GM18511 (cell line): Measurements from ENCODE around the gene TMEFF2.
"Not testable (repeated sequence)": the region's sequence is repeated elsewhere in the genome, so short reads cannot be mapped to it uniquely, and the experiment has no call there.

Experiments used
- ATAC-seq: cut with Tn5 transposase; IDR thresholded peaks from one replicate; pipeline ENCODE4 v1.9.1; 2021; ENCODE audit warnings: mild to moderate bottlenecking, moderate library complexity; ENCODE audit not compliant: unreplicated experiment

The TMEFF2 gene

DNA sequence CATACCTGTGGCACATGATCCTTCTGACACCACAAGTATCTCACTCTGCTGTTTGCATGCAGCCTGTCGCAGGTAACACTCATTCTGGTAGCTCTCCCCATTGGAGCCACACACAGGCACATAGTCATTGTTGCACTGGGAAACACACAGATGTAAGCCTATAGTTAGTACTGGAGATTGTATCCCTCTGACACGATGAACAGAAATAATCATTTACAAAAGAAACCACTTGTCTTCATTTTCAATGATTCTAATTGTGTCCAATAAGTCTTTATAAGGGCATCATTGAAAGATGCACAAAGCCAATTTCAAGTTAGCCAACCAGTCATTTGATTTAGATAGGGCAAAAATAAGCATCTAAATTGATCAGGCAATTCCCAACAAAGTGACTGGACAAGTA lies 10.4 kb downstream of the TMEFF2 start:
- ATAC-seq, result no peak

DNA sequence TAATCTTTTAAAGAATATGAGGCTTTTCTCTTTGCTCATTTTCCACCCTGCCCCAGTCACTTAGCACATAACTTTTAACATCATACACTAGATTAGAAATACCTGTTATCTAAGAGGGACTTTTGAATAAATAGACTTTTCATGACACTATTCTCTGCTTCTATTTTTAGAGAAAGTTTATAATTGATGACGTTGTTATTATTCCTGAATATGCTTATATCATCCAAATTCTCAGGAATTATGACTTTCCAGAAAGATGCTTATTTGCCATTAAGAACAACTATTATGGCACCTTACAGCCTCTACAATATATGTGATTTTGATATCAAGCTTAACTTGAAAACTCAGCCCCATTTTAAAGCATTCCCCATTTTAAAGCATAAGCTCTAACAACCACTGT lies 11.4 kb downstream of the TMEFF2 start:
- ATAC-seq, result no peak

DNA sequence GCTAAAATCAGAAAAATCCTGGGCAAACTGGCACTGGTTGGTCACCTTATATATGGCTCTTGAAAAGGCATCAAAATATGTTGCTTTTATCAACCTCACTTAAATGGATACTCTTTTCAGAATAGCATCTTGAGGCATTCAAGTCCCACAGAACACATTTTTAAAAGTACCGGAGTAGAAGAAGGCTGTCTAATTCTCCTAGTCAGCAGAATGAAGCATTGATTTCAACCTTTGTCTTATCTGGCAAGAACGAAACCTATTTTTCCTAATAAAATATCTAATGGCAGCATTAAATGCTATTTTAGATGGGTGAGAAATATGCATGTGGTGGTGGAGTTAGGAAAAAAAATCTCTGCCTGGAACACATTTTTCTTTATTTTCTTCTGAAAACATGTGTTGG lies 27.8 kb downstream of the TMEFF2 start:
- no peak for ATAC-seq

DNA sequence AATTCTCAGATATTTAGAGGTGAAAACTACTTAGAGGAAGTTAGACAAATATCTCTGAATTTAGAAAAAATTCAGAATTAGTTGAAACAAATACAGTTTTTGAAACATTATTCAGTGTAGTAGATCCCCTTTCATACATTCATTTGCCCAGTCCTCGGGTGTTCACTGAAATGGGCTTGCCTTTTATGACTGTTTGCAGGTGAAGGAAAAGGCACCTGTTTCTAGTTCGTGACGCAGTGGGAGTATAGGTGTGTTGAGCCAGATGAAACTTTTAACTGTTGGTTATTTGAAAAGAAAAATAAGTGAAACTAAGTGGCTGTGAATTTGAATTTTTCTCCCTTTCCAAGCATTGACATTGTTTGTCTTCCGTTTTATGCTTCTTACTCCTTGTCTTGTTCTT lies 28.9 kb downstream of the TMEFF2 start:
- no peak for ATAC-seq

DNA sequence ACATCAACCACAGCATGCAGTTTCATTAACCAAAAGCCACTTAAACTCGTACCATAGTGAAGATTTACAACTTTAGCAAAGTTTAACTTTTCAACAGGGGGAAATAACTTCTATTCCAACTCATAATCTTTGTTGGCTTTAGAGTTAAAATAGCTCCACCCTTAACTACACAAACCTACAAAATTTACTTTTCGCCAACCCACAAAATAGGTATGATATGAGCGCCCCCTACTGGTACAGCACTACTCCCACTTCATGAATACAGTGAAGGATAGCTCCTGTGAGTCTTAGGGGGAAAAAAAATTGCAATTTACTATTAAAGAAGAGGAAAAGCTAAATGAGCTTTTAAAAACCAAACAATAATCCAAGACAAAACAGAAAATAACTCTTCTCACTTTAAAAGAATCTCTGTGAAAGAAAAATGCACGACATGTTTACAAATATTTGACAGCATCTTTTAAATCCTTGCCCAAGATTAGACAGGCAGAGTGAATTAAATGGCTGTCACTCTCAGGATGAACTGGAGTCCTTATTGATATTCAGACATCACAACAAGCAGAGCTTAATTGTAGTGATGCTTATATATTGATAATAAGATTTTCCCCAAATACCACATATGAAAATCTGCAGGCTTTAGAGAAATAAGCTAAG lies 32.2 kb downstream of the TMEFF2 start:
- ATAC-seq, result peak; percentile 81

DNA sequence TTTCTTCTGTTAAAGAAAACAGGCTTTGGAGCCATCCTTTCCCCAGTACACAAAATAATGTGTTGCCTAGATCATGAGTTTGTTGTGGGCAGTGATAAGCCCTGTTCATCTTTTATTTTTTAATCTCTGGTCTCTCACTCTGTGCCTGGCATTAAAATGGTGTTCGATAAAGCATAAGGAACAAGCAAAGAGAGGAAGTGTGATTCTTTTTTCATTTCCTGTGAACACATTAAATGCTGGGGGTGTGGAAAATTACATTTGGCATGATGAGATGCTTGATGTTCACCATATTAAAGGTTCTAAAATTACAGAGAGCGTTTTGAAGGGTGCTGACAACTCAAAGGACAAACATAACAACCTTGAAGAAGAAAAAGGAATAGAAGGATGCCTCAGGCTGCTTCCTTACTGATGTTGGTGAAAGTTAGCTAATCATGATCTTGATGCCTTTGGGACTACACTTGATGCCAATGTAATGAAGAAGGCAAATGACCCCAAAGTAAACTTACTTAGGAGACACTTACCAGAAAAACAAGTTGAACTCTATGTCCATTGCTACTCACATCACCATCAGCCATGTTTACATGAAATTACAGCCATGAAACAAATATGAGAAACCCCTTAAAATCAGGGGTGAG lies 33.0 kb downstream of the TMEFF2 start:
- no peak for ATAC-seq

DNA sequence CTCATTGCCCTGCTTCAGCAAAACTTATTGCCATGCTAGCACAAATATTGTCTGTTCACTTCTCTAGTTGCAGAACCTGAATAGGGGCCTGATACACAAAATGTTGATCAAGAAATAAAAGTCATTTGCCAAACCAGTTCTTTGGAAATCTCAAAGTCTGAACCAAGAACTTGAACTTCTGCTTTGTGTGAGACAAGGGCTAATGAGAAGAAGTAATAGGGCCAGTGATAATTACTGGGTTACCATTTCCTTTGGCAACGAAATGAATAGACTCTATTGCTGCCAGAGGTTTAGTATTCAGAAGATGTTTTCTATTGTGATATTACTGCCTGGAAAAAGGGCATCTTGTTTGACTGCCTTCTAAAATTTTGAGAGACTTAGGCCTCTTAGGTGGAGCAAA lies 35.0 kb downstream of the TMEFF2 start:
- no peak for ATAC-seq

DNA sequence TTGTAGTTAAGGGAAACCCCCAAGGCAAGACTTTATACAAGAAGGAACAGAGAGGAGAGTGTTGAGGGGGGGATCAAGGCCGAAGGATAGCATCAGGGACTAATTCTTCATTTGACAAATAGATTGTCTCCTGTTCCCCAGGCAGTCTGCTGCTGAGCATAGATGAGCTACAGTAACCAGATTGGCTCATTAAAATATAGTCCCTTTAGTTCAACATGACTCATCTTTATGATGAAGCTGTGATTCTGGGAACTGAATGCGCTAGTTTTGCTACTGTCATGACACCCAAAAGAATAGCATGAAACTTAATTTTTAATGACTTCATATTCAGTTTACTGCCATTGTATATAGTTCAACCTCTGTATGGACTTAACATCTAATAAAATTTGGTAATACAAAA lies 35.5 kb downstream of the TMEFF2 start:
- no peak for ATAC-seq

DNA sequence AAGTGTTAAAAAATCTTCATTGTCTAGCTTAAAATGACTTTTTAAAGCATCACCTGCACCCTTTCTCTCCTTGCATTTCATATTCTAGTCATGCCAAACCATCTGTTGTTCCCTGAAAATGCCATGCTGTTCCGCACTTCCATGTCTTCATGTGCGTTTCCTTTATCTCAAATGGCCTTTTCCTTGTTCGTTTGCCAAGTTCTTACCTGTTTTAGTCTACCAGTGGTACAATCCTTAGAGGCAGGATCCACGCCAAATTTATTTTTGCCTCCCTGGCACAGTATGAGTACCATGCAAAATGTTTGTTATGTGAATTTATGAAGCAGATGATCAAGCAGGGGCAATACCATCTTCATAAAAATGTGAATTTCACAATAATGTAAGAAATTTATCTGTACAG lies 37.0 kb downstream of the TMEFF2 start:
- ATAC-seq, result no peak

DNA sequence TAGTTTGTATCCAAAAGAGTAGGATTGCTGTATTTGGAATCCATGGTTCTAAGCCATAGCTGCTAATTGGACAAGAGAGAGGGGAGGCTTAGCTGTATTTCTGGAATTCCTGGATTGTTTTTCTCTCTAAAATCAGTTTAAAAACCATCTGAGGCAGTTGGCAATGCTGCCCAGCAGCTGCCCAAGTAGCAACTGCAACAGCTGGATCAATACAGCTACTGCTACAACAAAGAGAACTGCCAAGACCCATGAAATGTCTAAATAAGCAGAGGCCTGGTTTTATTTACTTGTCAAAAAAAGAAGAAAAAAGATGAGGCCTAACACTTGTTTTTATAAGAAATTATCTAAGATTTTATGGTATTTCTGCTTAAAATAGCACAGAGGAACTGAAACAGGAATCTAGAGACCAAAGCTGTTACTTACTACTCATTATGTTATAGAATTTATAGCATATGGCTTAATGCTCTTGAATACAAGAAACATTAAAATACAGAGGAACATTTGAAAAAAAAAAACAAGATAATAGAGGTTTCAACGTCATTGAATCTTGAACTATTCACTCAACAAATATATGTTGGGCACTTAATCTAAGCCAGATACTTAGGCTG lies 39.1 kb downstream of the TMEFF2 start:
- ATAC-seq, result no peak

DNA sequence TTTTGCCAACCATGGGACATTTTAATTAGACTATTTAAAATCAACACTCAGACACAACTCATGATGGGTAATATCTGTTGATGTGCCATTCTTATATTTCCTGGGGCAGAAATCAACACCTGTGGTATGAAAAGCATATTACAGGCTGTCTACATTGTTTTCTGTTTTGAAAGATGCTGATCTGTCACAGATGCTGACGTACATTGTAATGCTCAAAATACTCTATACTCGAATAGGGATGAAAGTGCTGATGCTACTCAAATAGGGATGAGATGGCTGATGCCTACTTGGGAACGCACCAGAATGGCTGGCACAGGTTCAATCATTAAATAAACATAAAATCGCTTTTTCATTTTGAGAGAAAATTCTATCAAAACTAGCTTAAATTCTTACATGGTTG lies 41.2 kb downstream of the TMEFF2 start:
- no peak for ATAC-seq

DNA sequence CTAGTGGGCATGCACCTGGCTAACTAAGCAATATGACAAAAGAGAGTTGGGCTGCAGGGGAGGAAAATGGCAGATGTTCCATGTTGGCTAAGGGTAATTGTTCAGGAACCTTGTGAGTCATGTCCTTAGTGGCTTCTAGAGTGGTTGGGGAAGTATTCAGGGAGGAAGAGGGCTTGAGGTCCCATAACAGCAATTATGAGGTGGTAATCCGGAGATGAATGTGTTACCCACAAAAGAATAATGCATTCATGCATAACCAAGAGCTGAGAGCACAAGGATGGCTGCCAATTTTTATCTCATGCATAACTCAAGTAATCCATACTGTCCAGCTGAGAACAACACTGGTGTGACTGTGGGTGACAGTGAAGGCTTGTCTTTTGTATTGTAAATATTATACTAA lies 42.9 kb downstream of the TMEFF2 start:
- ATAC-seq, result peak; percentile 53

DNA sequence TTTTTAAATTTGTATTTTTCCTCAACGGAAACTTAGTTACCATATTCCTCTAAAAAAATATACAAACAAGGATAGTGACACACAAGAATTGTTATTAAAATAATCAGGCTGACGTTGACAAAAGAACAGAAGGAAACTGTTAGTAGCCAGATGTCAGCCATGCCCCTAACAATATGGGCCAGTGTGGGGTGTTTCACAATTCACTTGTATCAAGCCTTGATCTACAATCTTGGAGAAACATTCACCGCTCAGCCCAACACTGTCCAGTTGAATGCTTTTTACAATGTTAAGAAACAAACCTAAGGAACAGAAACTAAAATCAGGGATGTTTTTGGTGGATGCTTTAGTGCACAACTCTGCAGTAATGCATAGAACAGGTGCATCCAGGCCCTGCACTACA lies 44.6 kb downstream of the TMEFF2 start:
- no peak for ATAC-seq

DNA sequence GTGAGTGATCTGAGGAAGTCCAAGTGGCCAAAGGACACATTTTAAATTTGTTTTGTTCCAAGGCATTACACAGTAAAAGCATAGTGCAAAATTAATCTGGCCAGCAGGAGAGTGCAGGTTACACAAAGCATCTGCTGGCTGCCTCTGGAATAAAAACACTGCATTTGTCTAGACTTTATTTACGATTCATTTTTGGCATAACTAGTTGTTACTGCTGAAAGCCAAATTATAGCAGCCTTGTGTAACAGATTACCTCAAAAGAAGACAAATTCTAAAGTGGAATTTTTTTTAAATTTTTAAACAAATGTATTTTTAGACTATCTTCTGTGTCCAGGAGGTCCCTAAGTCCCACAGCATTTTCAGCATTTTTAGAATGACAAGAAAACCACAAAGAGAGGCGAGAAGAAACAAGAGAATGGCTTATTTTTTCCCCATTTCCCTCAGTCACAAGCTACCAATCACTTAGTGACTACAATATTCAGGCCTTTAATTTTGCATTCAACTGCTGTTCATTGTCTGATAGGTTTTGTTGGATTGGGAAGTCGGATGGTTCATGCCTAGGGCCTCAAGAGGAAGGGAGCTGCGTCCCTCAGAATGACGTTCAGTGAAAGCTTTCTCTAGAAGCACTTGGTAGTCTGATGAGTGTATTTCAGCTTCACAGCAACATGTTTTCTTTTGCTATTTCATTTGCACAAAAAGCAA lies 46.0 kb downstream of the TMEFF2 start:
- ATAC-seq, result no peak

DNA sequence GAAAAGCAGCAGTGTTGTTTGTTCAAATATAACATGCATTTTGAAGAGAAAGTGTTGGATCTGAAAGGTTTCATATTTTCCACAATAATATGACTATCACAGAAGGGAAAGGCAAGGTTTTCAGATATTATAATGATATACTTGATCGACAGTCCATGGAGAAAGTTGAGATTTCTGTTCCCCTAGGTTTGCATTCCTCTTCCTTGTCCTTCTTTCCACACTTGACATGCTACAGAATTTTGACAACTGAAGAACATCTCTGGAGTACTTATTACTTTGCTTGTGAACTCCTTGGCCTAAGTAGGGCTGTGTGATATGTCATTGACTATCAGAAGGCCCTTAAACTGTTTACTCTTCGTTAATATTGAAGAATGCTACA lies 46.5 kb downstream of the TMEFF2 start:
- ATAC-seq, result no peak

DNA sequence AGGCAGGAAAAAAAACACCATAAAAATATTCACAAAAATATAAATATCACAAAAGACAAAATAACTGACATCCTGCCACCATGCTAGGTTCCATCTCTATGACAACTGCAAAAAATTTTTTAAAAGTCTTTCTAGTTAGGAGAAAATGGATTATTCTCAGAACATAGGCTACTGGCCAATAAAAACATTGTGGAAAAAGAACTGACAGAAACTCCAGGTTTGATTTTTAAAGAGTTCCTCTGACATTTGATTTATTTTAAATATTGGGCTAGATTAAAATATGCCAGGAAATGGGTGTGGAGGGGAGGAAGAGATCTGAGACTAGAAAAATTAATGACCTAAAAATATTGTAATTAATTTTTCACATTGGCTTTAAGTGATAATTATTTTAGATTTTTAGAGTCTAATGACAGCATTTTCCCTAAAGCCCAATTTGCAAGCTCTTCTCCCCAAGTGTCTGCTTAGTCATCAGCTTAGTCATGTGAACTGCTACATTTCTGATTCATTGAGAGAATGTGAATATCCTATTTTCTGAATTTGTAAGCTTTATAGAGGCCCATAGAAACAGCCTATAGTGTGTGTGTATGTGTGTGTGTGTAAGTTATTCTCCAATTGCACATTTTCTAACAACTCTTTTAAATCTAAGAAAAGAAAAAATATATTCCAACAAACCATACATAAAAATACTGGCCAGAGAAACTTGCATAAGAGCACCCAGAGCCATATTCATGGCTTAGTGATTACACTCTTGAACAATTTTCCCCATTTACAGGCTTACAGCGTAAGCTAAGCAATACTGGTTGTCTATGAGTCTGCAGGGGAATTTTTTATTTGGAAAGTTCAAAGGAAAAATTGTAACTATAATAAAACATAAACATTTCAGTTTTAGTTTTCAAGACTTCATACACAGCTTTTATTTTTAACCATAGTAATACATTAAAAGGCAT lies 48.4 kb downstream of the TMEFF2 start:
- no peak for ATAC-seq

DNA sequence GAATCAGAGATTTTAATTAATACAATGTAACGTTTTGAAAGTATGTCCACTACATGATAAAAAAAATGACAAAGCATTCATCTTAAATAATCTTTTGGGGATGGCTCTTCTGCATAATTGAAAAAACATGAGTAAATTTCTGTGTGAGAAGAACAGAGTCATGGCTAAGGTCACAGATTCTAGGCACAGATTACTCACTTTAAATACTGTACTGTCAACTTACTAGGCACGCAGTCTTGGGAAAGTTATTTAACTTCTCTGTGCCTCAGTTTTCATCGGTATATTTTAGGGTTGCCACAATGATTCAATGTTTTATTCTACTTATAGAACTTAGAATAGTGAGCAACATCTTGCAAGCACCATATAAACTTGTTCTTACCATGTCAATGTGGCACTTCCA lies 49.2 kb downstream of the TMEFF2 start:
- ATAC-seq, result no peak

DNA sequence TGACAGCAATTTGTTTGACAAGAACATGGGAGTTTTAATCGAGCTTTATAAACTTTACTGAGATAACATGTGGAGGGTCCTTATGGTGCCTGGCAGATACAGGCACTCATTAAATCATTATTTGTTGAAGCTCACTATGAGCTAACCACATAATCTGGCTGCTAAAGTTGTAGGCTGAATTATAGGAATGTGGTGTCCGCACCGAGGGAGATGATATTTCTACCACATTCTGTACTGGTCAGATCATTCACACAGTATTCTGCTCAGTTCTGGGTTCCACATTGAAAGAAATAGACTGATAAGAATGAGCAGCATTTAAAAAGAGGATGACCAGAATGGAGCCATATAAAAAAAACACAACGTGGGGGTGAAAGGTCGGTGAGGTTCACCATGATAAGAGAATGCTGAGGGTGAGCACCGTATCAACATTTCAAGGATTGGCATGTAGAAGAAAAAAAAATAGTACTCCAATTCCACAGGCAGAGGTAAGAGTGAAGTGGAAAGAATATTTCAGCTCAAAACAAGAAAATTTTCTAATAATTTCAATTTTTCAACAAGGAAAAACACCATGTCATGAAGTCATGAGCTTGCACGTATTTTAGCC lies 54.4 kb downstream of the TMEFF2 start:
- ATAC-seq, result no peak

DNA sequence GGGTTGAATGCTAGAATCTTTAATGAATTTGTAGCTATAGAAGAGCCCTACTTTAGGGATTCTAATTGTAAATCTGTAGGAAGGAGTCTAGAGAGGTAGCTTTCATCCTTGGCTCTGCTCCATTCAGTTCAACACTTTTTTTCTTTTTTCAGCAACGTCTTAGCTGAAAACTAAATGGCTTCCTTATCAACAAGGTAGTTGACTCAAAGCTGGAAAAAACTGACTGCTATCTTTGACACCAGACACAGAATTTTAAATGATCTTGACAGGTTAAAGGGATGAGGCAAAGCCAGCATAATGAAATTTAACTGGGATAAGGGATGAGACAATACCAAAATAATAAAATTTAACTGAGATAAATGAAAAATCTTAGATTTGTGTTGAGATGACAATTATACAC lies 54.9 kb downstream of the TMEFF2 start:
- ATAC-seq, result no peak

DNA sequence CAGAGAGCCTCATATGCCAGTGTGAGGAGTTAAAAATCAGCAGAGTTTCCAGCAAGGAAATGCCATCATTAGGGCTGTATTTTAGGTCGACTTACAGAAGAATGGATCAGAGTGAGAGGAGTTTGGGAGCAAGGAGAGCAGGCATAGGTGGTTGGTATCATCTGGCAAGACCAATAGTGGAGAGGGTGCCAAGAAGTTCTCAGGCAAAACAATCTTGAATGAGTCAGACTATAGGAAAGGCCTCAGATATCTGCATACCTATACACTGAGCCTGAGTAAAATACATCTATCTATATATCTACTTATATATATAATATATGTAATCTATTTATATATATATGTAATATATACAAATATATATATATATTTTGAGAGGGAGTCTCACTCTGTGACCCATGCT lies 57.3 kb downstream of the TMEFF2 start:
- no peak for ATAC-seq

DNA sequence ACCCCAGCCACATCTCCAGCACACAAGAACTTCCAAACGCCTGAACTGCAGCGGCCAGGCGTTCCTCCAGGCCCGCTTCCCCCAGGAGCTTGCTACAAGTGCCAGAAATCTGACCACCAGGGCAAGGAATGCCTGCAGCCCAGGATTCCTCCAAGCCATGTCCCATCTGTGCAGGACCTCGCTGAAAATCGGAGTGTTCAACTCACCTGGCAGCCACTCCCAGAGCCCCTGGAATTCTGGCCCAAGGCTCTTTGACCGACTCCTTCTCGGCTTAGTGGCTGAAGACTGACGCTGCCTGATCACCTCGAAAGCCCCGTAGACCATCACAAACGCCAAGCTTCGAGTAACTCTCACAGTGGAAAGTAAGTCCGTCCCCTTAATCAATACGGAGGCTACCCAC lies 62.1 kb downstream of the TMEFF2 start:
- not testable (repeated sequence) for ATAC-seq
